ENCODE data around the gene C1orf159. TPM values are rescaled to one million over a fixed set of nuclear protein-coding genes. Genes with fewer than 3 reads are reported as not detected.

C1orf159 gene
- total and polyA plus RNA-seq, 9 of the 15 experiments (the other 6 are each of a cell fraction or from before 2014, with no cell fraction given), result 0.28 to 54.9 (median 10.6) TPM

DNA sequence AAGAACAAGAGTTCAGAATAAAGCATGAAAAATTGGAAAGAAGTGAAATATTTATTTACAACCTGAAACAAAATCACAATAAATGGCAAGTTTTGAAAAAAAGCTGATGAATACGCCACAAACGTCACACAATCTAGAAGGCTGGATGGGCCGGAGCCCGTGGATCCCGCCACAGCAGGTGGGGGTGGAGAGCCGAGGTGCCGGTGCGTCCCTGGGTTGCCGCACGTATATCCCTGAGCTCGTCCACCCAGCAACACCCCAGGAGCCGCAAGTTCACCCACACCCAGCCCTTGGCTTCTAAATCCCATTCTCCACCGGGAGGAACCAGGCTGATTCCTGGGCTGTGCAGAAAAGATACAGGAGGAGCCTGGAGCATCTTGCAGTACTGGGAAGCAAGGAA, 32.2 kb upstream of the C1orf159 start:
- no TSS peak for BruUV-seq (replicated peaks)
- Histone ChIP-seq H3K36me3 (ENCODE audit: control insufficient read depth, insufficient read depth, low read length) (no peaks in the 10 kb centered on the region), H3K4me1 (replicated peaks in 1 of 2; ENCODE audit: control insufficient read depth in 2 of 2, insufficient read depth in 2 of 2, low read length in 2 of 2) (peaks cover 0 to 76% of the 10 kb centered on the region in 2 experiments; a peak in 3 of 5 replicates), H3K4me3 (no peak overlapping the region), H3K4me2 (ENCODE audit: insufficient read depth, low read length) (no peak overlapping the region), H3K9me1 (ENCODE audit: control insufficient read depth, insufficient read depth, low read length) (no peaks in the 10 kb centered on the region), H3K9ac (ENCODE audit: insufficient read depth in 1 of 2, low read depth in 2 of 2, low read length in 2 of 2) (peak overlapping the region in 1 of 2 experiments; percentile 42; a peak in 1 of 4 replicates), H3K27me3 (ENCODE audit: control insufficient read depth in 2 of 2, insufficient read depth in 2 of 2, low read length in 2 of 2) (peaks cover 25 to 43% of the 10 kb centered on the region in 2 experiments), H4K20me1 (replicated peaks; ENCODE audit: control insufficient read depth, insufficient read depth, low read length) (peaks cover 8% of the 10 kb centered on the region; the same call in 1 of the 2 replicates), H3K79me2 (ENCODE audit: control insufficient read depth, insufficient read depth, low read length) (no peaks in the 10 kb centered on the region), H2AFZ (ENCODE audit: low read depth, low read length) (no peak overlapping the region), H3K27ac (ENCODE audit: extremely low read depth, low read depth, low read length) (no peak overlapping the region), H3K9me3 (replicated peaks; ENCODE audit: control insufficient read depth, insufficient read depth, low read depth, low read length) (no peaks in the 10 kb centered on the region)
- intact Hi-C loops (cut with micrococcal nuclease), result no loop called here
- ChIA-PET POLR2A (interaction anchor here (0.9 to 1.3 kb wide), 3 partner anchors 9 to 164 kb away, joined by 3 to 7 read pairs (median 7); no protein-coding TSS in a partner anchor), CTCF (ENCODE audit: low intra/inter-chr PET ratio) (interaction anchor here (0.6 kb wide), 1 partner anchor 110 kb away, joined by 5 read pairs; no protein-coding TSS in a partner anchor)
- in situ Hi-C loops (cut with MboI), result no loop called here
- TF ChIP-seq ZNF695 (CRISPR knock-in tag; IDR thresholded peaks at IDR 0.05) (no peak), CCAR2 (IDR thresholded peaks at IDR 0.05; ENCODE audit: low read depth, low read length) (no peak), ZNF121 (CRISPR knock-in tag; conservative IDR thresholded peaks at IDR 0.05) (no peak), ETV6 (IDR thresholded peaks at IDR 0.05; ENCODE audit: borderline replicate concordance in 1 of 2, low read depth in 2 of 2, low read length in 1 of 2) (no peak), ETV6 (CRISPR knock-in tag; IDR thresholded peaks at IDR 0.05; ENCODE audit: borderline replicate concordance) (no peak), MTF1 (CRISPR knock-in tag; IDR thresholded peaks at IDR 0.05; ENCODE audit: borderline replicate concordance) (no peak), MCM3 (IDR thresholded peaks at IDR 0.05) (peak; percentile 32; the same call in 1 of the 2 replicates)
- FAIRE-seq (no peak), ATAC-seq (no peak), DNase-seq (ENCODE audit: extremely low read depth in 1 of 4, low spot score in 3 of 4) (peak in 1 of 4 experiments; percentile 15)
- WGBS (ENCODE audit: insufficient coverage, low coverage, missing lambda C conversion rate), result 19% methylated on average over 13 of the region's 13 CpGs
